Measurements from ENCODE around the gene DCPS.
A peak's percentile ranks its signal among the peaks of the same experiment; 100 is the strongest.
"Not testable (repeated sequence)": the region's sequence is repeated elsewhere in the genome, so short reads cannot be mapped to it uniquely, and the experiment has no call there.

The DCPS gene

DNA sequence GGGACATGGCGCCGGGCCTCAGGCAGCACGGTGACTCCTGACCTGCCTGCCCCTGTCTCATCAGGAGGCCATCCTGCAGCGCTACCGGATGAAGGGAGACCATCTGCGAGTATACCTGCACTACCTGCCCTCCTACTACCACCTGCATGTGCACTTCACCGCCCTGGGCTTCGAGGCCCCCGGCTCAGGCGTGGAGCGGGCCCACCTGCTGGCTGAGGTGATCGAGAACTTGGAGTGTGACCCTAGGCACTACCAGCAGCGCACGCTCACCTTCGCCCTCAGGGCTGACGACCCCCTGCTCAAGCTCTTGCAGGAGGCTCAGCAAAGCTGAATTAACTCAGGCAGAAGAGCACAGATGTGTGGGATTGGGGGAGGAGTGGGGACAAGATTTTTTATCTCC lies 41.4 kb downstream of the DCPS start:
- no peak for DNase-seq (ENCODE audit: low read depth)

DNA sequence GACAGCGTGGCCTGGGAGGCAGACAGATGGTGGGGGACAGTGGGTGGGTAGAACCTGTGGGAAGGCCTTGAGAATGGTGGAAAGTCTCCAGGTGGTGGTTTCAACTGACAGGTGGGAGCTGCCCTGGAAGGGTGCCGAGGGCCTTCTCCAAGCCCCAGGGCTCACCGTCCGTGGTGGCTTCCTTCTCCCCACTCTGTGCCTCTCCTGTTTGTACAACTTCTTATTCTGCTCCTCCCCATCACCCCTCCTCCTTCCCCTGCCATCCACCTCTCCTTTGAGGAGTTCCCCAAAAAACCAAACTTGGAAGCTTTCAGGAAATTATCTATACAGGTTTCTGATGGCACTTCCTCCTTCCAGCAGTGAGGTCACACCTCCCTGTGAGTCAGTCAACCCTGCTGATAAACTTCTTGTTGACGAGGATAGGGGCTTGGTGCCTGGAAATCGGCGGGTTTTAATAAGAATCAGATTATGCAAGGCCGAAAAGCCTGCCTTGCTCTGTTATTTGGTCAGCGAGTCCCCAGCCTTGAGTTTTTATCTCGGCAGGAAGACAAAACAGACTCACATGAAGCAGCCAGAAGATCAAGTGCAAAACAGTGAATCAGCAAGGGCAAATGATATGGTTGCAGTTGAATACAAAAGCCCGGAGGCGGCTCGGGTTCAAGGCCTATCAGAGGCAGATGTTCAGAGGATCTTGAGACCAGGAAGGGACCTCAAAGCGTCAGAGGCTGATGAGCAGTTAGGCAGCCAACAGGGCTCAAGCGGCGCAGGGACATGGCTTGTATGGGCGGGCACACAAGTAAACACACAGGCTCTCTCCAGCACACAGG lies 42.1 kb downstream of the DCPS start:
- no peak for DNase-seq (ENCODE audit: low read depth)

DNA sequence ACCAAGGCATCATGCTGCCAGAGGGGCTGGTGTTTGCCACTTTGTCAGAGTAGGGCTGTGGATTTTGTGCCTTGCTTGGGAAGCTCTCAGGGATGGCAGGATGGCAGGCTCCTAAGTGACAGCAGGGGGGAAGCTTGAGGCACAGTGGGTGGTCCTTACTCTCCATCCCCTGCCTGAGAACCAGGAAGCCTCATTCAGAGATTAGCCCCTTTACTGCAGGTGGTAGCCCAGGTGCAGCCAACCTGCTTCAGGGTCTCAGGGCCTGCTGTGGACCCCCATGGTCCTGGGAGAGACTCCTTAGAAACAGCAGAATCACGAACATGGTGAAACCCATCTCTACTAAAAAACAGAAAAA lies 42.7 kb downstream of the DCPS start:
- DNase-seq (ENCODE audit: low read depth) = no peak

DNA sequence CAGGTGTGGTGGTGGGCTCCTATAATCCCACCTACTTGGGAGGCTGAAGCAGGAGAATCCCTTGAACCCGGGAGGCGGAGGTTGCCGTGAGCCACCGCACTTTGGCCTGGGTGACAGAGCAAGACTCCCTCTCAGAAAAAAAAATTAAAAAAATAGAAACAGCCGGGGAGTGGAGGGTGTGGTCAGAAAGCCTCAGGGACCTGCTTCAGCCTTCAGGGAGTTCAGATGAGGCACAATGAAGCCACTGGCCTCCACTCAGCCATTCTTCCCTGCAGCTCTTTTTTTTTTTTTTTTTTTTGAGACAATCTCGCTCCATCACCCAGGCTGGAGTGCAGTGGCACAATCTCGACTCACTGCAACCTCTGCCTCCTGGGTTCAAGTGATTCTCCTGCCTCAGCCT lies 43.1 kb downstream of the DCPS start:
- not testable (repeated sequence) for DNase-seq (ENCODE audit: low read depth)

DNA sequence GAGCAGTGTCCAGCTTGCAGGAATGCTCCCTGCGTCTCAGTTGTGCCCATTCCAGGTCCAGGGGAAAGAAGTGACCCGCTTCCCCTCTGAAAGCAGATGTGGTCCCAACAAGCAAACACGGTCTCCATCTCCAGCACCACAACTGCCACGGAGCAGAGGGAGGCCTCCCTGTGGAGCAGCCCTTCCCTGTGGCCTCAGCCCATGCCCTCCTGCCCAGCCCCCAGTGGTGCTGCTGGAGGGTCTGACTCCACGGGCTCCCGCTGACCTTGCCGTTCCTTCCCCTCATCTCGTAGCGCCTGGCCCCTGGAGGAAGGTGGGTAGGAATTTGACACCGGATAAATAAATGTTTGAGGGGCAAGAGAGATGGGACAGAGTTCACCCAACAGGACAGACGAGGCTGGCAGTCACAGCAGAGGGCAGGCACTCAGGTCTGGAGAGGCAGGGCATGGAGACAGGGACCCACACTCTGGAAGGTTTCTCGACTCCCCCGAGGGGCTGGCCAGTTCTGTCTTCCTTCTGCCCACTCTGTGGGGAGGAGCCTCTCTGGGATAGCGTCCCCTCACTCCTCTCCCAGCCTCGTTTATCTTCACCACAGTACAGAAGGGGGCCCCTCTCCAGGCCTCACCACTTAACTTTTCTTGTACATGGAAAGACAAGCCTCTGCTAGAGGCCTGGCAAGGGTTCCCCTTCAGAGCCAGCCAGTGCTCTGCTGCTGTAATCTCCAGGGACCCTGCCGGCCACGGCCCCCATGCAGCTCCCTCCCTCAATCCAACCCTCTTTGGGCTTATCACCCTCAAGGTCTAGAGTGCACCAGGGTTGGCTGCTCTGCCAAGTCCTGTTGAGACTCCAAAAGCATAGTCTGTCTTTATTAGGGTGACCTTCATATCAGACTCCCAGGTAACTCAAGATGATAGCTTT lies 44.1 kb downstream of the DCPS start:
- no peak for DNase-seq (ENCODE audit: low read depth)

DNA sequence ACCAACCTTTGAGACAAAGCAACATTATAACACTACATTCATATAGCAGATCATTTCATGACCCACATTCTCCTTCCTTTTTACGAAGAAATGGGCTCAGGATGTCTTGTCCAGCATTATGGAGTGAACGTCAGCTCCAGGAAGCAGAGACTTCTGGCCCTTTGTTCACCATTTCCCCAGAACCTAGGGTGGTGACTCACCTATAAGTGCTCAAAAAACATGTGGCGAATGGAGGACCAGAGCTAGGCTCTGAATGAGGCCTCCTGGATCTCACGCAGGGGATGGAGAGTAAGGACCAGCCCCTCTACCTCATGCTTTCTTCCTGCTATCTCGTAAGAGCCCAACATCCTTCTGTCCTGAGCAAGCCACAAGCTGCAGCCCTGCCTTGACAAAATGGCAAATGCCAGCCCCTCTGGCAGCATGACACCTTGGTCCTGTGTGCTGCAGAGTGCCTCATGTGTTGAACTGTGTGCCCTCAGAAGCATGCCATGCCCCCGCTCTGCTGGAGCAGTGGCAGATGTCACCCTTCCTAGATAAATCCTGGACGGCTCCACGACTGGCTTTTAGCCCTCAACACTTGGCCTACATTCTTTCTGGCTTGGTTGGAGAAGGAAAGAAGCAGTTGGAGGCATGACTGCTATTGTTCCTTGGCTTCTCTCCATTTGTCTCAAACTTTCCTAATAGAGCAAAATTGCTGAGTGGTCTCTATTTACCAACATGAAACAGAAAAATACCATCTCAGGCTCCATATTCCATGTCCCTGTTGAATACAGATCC lies 45.1 kb downstream of the DCPS start:
- no peak for DNase-seq (ENCODE audit: low read depth)

DNA sequence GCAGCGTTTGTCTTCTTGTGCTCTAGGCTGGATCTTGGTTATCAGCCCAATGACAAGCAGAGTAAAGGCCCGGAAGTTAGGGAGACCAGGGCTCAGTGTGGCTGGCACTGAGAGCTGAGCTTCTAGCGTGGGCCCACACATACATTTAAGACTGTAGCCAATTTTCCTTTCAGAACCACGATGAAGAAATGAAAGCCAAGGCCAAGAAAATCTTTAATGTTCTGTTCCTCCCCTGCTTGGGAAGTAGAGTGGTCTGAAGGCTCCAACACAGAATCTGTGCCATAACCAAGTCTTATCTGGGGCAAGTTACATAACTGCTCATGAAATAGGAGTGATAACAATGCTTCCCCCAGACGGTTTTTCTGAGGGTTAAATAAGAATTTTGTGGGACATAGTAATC lies 47.0 kb downstream of the DCPS start:
- no peak for DNase-seq (ENCODE audit: low read depth)

DNA sequence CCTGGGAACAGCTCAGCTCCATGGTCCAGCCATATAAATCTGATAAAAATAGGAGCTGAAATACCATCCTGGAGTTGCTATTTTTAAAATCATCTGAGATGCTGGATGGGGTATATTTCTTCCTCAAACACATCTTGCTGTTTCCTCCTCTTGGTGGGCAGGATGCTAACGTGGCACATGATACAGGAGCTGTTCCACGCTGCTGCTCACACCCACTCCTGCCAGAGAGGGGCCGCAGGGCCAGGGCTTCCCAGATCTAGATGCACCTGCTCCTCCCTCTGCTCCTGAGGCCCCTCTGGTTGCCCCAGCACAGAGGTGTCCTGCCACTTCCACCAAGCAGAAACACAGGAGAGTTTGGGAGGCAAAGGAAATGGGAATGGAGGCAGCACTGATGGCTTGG lies 48.3 kb downstream of the DCPS start:
- no peak for DNase-seq (ENCODE audit: low read depth)

DNA sequence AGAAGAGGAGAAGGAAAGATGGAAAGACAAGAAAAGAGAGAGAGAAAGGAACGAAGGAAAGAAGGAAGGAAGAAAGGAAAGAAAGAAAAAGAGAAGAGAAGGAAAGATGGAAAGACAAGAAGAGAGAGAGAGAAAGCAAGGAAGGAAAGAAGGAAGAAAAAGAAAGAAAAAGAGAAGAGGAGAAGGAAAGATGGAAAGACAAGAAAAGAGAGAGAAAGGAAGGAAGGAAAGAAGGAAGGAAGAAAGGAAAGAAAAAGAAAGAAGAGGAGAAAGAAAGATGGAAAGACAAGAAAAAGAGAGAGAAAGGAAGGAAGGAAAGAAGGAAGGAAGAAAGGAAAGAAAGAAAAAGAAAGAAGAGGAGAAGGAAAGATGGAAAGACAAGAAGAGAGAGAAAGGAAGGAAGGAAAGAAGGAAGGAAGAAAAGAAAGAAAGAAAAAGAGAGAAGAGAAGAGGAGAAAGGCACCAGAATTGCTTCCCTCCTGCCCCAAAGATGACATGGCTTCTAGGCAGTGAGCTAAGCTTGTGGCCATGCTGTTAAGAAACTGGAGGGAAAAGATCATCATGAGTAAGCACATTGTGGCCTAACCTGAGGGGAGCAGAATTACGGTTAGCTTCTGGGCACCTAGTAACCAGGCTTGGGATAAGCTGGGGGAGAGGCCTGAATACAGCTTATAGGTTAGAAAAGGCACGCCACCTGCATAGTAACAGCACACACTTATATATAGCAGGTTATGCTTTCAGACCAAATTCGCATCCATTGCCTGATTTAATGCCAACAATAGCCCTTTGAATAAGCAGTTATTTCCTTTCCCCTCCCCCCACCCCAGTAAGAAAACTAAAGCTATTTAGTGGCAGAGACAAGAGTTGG lies 49.3 kb downstream of the DCPS start:
- DNase-seq (ENCODE audit: low read depth) = no peak

DNA sequence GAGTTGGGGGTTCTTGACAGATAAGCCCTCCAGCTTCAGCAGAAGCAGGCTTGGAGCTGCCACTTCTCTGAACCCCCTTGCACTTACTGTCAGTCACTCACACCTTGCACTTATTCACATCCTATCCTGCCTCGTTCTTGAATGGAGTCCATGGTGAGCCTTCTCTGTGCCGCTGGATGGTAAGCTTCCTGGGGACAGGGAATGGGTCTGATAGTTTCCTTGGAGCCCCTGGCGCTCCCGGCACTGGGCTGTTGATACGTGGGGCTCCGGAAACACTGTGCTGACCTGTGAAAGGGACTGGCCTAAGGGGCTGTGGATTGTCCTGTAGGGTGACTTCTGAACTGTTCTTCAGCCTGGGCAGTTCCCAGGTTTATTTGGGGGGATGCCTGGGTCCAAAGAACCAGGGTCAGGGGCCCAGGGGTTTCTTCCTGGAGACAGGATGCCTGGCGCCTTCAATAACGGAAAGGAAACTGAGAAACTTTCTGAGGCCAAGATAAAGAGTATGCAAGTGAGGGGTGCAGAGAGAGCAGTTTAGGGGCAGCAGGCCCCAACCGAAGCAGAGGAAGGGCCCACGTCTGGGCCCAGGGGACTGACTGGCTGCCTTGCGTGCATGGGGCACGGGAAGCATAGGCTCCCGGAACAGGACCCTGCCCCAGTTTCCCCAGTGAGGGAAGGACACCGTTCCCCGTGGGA lies 50.9 kb downstream of the DCPS start:
- DNase-seq (ENCODE audit: low read depth) = peak; percentile 10

DNA sequence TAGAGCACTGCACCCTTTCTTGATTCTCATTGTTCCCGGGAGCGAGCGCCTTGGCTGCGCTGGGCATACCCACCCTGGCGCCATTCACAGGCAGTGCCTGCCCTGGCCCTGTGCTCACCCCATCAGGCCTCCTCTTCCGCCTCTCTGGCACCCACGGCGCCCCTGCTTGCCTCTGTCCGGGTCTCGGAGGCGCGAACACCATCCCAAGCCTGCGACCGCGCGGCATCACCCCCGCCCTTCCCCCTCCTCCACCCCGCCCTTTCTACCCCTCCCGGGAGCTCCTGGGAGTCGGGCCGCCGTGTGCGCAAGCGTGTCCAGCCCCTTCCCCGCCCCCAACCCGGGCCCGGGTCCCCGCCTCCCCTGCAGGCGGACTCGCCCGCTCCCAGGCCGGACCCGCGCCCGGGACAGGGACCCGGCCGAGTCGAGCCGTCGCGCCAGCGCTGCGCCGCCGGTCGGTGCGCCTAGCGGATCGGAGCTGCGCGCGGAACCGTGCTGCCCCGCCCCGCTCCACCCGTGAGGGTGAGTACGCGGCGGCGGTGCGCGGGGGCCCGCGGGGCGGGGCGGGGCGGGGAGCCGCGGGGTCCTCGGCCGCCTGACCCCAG lies 51.6 kb downstream of the DCPS start, which contains the start of gene ST3GAL4:
ST3GAL4 (plus strand) TSS at position 363 of the 602 bp plus-strand sequence. CDS start 50,470 bp downstream, outside the sequence.
- DNase-seq (ENCODE audit: low read depth) = peak; percentile 51

DNA sequence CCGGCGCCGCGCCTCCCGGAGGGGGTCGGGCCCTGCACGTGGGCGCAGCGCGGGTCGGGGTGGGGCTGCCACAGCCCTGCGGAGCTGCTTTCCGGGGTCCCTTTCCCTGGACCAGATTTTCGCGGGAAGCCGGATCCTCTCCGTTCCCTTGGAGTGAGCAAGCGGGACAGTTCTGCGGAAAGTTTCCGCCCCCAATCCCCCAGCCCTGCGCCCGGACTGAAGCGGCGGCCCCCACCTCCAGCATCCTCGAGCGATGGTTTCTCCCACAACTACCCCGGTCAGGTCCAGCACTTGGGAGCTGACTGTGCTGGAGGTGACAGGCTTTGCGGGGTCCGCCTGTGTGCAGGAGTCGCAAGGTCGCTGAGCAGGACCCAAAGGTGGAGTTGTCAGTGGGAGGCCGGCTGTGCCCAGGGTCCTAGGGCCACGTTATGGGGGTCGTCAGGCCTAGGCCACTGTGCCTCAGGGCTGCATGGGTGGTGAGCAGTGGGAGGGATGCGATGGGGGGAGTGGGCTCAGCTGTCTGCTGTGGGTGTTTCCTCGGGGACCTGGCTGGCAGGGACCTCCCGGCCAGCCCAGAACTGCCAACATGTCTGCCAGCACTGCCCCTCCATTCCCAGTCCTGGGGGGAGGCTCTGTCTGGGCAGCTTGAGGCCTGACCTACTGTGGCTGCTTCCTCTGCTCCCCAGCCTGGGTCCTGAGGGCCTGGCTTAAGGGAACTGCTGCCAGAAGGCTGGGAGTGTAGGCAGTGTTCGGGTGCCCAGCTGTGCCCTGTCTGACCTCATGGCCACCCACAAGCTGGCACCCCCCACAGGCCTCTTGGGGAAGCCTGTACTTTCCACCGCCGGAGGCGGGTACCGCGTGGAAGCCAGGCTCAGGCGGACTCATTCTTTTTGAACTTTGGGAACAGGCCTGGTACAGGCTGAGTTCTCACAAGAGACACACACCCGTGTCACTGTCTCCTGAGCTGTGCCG lies 52.4 kb downstream of the DCPS start:
- DNase-seq (ENCODE audit: low read depth) = no peak

DNA sequence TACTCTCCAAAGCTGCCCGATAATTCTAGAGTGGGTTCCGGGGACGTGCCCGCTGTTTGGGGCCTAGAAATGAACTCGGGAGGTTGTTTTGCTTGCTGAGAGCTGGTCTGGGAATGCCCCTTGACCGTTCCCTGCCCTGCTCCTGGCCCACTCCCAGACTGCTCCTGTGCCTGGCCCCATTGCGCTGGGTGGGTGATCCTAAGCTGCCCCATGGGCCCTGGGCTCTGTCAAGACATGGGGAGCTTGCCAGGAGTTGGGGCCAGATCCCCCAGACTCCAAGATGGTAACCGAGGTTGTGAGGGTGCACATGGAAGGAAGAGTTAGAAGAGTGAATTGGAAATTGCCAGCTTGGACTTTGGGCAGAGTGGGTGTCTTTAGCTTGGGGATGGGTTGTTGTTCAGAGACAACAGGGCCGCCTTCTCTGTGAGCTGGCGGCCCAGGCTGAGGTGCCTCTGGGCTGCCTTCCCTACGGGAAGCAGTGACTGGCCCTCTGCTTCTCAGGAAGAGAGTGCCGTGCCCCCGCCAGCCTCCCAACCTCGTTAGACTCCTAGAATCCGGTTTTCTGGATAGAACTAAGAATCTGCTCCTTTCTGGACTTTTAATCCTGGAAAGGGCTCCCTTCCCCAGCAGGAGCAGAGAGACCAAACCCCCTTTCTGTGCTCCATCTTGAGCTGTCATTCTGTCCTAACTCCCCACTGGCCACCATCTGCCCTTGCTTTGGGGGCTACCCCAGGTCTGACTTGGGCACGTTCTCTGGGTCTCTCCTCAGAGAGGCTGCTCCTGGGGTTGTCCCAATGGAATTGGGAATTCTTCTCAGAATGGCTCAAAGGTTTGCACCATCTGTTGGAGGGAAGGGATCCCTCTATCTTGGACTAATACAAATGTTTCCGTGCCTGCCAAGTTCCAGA lies 53.4 kb downstream of the DCPS start:
- DNase-seq (ENCODE audit: low read depth) = no peak

DNA sequence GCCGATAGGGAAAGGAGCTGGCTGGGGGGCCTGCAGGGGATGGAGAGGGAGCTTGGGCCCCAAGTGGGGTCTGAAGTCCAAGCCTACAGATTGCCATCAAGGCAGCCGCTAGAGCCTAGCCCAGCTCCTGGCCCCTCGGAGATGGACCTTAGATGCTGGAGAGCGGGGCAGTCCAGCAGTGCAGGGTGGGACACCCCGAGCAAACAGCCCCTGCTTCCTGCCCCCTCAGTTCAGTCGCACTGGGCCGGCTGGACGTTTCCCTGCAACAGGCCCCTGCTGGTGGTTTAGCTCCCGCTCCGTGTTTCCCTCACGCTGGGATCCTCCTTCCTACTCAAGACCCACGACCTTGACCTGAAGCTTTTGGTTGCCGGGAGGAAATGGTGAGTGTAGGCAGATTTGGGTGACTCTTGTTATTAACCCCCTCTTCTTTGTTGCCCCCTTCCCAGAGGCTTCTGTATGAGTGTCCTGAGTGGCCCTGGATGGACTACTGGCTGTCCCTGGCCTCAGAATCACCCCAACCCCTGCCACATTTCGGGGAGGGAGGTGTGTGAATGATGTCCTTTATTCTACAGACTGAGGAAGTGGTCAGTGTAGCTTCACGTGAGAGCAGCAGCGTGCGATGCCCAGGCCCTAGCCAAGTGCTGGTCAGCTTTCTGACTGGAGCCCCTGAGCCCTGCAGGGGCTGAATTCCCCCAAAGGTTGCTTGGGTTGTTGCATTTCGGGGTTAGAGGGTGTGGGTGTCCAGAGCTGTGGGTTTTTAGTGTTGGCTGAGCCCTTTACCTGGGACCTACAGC lies 54.3 kb downstream of the DCPS start:
- DNase-seq (ENCODE audit: low read depth) = no peak

DNA sequence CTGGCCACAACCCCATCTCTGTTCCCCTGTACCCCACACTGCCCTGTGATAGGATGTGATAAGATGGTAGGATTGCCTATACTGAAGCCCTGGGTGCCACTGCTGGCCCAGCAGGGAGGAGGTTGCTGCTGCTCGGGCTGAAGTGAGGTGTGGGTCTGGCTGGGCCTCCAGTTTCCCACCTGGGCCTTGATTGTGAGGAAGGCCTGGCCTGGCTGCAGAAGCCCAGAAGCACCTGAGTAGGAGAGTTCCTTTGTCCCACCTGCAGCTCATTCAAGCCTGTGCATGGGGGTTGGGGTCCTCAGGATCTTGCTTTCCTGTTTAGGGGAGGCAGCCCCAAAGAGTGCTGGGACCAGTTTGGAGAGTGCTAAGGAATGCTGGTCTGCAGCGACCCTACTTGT lies 54.9 kb downstream of the DCPS start:
- DNase-seq (ENCODE audit: low read depth) = no peak

DNA sequence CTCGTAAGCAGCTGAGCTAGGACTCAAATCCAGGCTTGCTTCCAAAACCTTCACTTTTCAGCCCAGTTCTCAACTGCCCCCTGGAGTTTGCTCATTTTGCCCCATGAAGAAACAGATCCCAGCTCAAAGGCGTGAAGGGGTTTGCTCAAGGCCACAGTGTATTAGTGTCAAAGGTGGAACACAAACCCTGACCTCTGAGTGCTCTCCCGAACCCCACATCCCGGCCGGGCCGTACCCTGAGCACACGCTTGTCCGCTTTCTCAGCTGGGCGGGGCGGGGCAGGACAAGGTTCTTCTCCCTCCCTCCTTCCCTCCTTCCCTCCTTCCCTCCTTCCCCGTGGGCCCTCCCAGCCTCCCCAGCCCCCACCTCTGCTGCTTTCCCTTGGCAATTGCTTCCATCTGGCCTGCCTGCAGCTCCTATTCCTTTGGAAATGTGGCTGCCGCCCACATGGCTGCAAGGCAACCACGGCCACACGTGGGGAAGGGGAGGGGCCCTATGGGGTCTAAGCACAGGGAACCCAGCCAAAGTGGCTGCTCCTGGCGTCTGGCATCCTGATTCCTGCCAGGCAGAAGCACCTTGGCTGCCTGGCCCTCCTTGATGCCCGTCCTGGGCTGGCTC lies 55.7 kb downstream of the DCPS start:
- no peak for DNase-seq (ENCODE audit: low read depth)

DNA sequence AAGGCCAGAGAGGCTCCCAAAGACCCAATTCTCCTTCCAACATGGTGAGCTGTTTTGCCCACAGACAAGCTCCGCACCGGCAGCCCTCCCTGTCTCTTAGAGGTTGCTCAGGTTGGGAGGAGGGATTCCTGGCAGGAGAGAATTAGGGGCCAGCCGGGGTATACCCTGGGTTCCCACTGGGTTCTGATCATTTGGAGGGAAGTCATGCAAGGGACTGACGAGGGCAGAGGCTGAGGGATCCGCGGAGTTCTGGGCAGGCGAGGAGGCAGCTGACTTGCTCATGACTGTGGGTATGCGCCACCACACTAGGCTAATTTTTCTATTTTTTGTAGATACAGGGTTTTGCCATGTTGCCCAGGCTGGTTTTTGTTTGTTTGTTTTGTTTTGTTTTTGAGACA lies 56.2 kb downstream of the DCPS start:
- no peak for DNase-seq (ENCODE audit: low read depth)
